ENCODE results near the gene LRIG1.

The LRIG1 gene

DNA sequence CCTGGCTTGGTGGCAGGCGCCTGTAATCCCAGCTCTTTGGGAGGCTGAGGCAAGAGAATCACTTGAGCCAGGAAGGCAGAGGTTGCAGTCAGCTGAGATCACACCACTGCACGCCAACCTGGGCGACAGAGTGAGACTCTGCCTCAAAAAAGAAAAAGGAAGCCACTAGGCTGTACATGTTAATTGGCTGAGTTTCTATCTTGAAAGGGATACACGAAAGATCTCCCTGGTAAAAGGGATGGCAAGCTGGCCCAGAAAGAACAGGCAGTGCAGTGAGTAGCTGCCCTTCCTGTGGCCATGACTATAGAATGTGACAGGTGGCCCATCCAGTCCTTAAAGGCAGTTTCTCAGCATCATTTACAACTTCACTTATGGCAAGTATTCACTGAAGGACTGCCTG is 12.3 kb downstream of the LRIG1 start:
- DNase-seq (ENCODE audit: low read depth, low spot score), result no peak

DNA sequence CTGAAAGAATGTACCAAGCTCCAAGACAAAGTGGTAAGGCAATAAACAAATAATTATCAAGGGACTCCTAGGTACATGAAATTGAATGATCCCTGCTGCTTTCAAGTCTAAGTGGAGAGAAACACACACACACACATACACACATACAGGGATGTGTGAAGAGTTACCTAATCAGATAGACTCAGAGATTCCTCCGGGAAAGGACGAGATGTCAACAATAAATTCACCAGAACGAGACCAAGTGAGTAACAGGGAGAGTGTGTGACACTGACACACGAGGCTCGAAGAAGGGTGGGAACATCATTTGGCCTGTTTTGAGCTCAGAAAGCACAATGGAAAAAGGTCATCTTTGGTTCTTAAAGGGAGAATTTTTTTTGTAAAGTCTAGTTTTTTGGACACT is 13.4 kb downstream of the LRIG1 start:
- no peak for DNase-seq (ENCODE audit: low read depth, low spot score)

DNA sequence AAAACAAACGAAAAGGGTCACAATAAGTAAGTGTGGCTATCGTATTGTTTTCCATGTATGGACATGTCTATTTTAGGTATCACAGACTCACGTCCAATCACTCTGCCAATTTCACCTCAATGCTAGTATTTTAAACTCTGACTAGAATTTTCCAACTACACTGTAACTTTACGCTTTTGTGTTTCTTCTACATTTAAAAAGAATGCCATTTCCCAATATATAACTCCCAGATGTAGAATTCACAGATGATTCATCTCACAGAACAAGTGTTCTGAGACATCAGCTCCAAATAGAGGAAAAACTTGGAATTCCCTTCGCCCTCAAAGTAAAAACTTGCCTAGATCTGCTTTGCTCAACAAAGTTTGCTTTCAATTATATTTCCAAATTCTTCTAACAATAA is 14.2 kb downstream of the LRIG1 start:
- no peak for DNase-seq (ENCODE audit: low read depth, low spot score)

DNA sequence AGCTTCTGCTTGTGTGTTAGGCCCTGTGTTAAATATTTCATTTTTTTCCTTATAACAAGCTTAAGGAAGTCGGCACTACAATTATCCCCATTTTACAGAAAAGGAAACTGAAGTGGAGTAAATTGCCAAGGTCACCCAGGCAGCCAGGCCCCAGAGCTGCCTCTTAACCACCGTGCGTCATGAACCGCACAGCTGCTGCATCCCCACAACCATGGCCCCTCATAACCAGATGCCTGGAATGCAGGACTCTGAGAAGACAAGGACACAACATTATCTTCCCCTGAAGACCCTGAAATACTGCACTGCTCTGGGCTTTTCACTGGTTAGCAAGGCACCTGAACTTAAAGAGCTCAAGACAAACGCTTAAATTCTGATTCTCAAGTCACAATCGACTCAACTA is 14.6 kb downstream of the LRIG1 start:
- DNase-seq (ENCODE audit: low read depth, low spot score), result no peak

DNA sequence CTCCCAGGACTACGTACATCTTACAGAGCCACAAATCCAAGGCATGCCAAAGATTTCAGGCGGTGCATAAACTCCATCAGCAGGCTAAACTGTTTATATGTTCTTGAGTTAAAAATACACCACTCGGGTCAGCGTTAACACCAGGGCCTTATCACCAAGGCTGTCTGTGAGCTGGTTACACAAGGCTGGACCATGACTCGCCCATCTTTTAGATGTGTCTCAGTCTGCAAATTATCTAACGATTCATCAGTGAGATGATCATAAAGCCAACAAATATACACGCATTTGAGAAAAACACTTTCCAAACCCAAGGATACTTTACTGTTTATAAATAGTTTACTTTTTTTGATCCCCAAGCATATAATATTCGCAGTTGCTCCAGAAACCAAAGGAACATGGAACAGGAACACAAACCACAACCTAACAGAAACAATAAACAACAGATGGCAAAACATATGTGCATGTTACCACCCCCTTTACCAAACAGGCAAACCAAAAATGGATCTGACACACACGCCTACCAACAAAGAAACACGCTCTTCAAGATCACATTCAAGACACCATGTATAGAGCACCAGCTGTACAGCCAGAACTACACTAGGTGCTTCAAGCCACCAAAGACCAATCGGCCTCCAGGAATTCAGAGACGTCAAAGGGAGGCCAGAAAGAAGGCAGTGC is 15.4 kb downstream of the LRIG1 start:
- DNase-seq (ENCODE audit: low read depth, low spot score), result no peak

DNA sequence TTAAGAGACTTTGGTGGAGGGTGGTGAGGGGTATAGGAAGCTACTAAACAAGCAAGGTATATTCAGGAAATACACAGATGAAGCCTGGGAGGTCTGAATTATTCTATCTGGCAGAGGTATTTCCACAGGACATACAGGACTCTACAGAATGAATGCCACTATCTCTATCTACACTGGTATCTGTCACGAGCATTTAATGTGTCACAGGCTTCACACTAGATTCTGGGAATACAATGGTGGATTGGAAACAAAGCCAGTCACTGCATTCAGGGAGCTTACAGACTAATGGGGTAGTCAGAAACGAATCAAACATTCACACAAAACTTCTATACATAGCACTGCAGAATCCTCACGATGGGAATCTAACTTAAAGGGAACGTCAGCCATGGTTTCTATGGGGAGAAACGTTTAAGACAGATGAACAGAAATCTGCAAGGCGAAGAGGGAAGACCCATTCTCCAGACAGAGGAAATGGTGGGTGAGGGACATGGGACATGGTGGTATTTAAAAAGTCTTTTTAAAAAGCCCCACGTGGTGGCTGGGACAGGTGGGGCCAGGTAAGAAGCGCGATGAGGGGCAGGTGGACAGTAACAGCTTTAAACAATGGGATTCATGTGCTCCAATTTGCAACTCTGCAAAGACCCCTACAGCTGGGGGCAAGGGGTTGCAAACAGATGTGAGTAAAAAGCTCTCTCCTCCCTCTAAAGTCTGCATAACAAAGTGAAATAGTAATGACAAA is 16.5 kb downstream of the LRIG1 start:
- no peak for DNase-seq (ENCODE audit: low read depth, low spot score)

DNA sequence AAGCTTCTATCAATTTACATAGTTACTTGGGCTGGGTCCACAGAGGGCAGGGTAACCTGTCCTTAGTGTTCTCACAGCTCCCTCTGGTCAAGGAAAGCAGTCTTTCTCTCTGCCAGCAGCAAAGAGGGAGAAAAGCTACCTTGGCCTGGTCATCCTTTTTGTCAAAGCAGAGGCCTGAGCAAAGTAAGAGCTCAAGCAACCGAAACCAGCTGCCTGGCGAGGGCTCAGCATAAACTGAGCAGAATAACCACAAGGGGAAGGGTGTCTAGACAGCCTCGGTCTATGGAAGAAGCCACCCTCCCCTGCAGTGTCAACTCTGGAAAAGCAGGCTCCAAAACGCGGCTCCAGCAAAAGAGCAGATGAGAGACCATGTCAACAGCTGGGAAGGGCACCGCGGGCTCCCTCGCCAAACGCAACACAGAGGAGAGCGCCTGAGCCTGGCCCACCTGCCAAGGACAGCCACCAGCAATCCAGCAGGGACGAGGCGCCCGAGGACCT is 17.4 kb downstream of the LRIG1 start:
- DNase-seq (ENCODE audit: low read depth, low spot score), result no peak

DNA sequence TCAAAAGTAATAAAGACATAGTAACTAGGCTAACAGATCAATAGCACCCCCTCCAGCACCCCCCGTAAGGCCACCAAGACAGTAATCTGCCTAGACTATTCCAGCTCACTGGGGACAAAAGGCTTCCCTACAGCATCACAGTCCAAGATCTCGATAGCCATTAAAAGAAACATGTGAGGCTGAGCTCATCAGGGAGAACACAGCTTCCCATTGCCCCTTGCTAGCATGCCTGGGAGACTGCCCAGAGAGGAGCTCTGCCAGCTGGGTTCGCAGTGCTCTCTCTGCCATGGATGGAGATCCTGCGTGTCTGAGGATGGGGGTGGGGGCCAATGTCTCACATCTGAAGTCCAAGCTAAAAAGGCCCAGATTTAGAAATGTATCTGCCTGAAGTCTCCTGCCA is 17.8 kb downstream of the LRIG1 start:
- no peak for DNase-seq (ENCODE audit: low read depth, low spot score)

DNA sequence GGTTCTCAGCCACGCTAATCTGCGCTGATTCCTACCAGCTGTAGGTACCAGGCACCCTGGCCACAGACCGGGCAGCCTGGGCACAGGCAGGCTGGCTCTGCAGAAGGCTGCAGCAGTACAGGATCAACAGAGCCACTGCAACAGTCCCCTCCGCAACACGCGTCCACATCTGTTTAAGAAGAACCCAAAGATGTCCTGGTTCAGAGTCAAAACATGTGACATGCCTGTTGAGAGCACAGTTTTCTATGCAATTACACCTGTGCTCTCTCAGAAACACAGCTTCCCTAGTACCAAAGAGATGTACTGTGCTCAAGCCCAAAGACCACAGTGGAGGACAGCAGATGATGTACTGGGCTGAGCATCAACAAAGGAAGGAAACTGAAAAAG is 18.8 kb downstream of the LRIG1 start:
- DNase-seq (ENCODE audit: low read depth, low spot score), result no peak

DNA sequence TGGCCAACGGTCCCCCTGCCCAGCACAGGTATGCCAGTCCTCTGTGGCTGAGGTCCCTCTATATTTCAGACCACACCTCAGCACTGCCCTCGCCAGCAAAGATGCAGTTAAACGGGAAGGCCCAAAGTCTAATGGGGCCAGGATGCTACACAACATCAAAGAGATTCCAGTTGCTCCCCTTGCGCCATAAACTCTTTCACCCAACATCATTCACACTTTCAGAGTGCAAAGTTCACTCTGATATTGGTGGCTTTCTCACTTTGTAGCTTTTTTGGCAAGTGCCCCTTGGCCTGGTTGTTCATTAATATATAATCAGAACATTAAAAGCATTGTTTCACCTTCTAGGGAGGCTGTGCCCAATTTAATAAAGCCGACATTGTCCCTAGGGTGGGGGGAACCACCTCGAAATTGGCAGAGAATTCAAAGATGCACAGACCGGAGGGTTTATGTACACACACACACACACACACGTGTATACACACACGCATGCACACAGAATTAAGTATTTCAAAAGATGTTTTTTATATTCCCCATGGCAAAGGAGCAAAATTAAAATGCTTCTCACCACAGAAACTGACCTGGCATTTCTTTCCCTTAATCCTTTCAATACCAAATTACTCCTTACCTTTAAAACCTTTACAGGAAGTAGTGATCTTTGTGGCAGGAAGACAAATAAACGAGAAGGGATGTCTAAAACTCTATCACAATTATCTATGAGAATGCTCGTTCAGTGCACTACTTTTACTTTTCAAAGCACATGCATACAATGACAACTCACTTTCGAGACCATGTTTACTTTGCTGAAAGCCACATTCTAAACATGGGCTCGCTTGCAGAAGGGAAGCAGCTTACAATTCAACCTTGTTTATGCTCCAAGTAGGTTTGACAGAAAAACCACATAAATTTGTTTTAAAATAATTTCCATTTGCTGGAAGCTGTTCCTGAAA is 19.5 kb downstream of the LRIG1 start:
- no peak for DNase-seq (ENCODE audit: low read depth, low spot score)

DNA sequence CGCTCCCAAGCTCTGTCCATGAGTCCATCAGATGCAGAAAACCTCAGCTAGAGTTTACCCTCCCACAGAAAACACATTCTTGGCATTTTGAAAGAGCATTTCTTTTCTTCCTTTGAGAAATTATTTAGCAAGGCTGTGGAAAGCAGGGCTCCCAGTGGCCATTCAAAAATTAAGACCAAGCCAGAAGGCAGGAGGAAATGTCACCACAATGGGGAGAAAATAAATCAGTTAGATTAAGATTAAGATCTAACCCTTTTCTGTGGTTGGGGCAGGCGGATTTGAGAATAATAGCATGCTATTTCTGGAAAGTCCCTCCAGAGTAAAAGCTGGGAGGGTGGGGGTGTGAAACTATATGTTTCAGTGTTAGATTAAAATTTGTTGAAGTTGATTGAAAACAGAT is 20.2 kb downstream of the LRIG1 start:
- no peak for DNase-seq (ENCODE audit: low read depth, low spot score)

DNA sequence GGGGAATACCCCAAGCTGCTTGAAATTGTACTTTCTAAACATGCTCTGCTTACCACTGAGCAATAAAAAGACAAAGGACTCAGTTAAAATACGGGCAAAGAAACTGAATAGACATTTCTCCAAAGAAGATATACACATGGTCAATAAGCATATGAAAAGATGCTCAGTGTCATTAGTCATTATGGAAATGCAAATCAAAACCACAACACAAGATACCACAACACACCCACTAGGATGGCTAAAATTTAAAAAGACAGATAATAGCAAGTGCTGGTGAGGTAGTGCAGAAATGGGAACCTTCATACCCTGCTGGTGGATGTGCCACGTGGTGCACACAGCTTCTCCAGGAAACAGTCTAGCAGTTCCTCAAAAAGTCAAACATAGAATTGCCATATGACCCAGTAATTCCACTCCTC is 21.3 kb downstream of the LRIG1 start:
- DNase-seq (ENCODE audit: low read depth, low spot score), result no peak

DNA sequence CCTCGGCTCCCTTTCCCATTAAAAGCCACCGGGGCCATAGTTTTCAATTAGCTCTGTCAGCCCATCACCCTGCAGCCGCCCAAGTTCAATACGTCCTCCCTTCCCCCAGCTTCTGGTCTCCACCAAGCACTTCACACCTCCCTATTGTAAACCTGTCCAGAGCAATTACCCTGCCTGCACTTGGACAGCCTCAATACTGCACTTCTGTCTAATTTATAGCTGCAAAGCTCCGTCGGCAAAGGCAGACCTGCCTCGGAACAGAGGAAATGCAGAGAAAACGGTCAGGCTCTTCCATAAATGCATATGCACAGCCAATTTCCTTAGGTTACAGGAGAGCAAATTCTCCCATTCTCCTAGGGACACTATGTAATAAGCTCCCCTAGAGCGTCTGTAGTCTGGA is 21.9 kb downstream of the LRIG1 start:
- no peak for DNase-seq (ENCODE audit: low read depth, low spot score)

DNA sequence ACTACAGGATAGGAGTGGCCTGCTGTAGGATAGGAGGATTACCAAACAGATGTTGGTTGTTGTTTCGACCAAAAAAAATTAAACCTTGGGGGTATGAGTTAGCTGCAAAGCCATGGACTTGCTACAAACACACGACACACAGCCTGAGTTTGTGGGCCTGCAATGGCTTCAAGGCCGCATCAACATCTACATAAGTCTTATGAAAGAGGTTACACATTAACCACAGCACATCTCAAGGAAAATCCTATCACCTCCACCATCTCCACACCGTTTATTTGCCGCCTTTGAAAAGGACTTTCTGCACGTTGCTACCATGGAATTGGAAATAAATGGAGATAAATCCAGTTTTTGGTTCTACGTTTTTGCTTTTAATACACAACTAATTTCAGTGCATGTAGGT is 23.0 kb downstream of the LRIG1 start:
- no peak for DNase-seq (ENCODE audit: low read depth, low spot score)

DNA sequence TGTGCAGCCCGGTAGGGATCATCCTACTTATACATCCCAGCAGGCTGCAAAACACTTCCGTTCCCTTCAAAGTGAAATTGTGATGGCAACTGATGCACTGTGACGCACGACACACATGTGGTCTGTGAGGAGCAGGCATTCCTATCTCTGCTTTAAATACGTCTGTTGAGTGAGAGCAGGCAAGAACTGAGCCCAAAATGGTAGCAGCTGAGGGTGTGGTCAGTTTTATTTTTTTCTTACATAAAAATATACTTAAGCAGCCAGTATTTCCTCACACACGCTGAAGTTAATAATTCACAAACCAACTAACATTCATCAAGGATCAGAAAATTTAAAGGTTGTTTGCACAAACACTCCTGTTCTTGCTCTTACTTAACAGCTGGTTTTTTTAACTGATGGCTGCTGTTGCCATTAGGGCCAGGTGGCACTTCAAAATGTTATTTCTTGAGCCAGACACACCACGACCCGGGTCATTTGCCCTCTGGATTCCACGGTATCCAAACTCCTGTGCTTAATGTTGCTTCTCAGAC is 23.9 kb downstream of the LRIG1 start:
- DNase-seq (ENCODE audit: low read depth, low spot score), result no peak

DNA sequence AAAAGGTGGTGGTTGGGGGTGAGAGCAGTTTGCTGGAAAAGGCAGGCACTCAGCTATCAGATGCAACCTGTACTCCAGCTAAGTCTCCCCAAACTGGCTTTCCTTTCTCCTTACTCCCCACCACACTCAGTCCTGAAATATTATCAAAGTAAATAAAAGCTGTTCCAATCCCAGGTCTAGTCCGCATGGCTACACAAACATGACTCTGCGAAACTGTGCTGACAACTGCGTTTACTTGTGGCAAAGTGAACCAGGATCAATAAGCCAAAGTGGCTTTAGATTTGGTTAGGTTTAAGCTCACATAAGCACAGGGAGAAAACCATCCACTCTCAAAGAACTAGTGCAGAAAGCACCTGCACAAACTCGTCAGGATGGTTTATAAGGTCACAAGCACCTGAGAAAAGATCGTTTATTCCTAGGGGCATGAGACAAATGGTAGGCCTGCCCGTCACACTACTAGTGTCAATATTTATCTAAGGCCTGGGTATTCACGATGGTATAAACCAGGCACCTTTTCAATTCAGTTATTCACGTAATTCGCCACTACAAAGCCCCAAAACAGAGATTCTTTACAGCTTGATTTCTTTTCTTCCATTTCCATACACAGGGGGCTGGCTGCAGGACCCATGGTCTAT is 25.3 kb downstream of the LRIG1 start:
- no peak for DNase-seq (ENCODE audit: low read depth, low spot score)

DNA sequence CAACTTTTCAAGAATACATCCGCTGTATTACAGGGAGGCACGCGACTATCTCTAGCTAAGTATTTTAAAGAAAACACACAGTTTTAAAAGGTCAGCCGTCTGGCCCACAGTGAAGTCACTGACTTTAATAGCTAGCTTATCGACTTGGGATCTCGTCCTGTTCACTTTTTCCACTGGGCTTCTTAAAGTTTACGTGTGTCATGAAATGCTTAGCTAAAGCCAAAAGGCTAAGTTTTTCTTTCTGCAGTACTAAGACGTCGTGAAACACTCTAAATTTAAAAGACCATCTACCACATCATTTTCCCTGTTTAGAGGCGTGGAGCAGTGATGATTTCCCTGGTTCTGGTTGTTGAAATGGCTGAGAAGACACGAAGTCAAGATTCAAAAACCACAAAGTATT is 27.1 kb downstream of the LRIG1 start:
- no peak for DNase-seq (ENCODE audit: low read depth, low spot score)

DNA sequence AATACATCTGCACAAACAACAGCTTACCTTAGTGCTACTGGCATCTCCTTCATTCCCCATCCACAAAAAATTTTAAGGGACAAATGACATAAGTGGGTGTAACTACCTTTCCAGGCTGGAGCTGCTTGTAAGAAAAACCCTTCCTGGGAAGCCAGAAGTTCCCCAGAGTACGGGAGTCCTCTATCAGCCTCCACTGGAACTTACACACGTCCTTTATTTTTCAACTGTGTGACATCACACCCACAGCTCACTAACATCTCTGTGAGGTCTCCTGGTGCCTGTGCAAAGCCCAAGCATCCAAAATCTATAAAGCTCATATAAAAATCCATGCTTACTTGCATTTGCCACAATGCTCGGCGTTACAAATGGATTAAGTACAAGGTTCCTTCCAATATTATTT is 27.6 kb downstream of the LRIG1 start:
- no peak for DNase-seq (ENCODE audit: low read depth, low spot score)

DNA sequence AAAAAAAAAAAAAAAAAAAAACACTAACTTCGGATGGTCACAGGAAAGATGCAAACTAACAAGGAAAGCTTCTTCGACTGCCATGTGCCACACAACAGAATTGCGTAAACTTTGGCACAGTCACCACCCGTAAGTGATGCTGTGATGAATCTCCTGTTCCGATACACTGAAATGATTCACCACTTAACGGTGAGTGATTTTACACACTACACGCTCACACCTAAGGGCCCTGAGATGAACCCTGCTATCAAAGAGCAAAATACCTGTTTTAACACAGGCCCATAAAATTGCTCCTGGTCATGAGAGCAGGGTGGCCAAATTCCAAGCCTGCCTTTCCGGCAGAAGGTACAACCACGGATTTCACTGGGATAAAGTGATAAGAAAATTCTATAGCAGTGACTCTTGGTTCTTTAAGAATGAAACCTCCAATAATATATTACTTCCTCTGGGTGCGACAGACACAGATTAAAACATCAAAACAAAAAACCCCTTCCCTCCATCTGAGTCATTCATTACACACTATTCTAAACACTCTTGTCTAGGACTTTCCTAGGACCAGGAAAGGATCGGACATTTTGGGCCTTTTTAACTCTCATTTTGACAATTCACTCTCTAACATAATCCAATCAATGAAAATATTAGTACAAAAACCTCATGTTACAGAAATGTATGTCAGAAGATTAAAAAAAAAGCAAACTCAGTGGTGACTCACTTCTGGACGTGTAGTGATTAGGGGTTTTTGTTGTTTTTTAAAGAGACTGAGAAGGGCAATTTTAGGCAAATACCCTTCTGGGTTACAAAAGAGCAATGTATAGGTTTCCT is 28.3 kb downstream of the LRIG1 start:
- no peak for DNase-seq (ENCODE audit: low read depth, low spot score)

DNA sequence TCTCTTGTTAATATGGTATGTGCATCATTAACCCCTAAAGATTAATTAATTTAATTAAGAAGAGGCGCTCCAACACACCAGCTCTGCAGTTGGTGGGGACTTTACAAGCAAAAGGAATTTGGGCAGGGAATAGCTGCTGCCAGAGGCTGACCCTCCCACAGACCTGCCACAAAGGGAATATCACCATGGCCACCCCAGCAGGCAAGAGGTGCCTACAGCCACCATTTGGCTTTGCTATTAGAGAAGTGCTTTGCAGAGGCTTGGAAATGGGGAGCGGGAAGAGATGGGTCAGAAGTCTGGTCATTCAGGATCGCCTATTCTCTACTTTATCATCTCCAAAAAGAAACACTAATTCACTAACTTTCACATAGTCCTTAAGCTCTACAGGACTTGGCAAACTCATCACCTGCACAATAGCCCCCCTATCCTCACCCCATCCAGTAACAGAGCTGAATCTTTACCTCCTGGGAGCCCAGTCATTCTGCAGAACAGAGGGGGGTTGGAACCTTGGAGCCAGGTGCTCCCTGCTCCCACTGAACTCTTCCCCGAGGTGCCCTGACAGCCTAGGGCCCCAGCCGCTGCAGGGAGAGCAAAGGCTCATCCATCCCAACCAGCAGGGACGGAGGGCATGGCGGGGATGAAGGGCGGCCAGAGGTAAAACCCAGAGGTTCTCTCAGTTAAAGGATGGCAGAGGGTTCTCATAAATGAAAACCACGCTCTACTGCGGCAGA is 29.7 kb downstream of the LRIG1 start:
- no peak for DNase-seq (ENCODE audit: low read depth, low spot score)

Data from smooth muscle cell of the brain vasculature (primary cell).